ENCODE data around the gene DIS3L2.
A peak's percentile ranks its signal among the peaks of the same experiment; 100 is the strongest.
"Not testable (repeated sequence)": the region's sequence is repeated elsewhere in the genome, so short reads cannot be mapped to it uniquely, and the experiment has no call there.

The DIS3L2 gene

GRCh38 chr2:232372231-232373208, 411.0 kb downstream of the DIS3L2 start:
- Histone ChIP-seq H3K4me3 (no peak overlapping the region), H3K27me3 (no peaks in the 10 kb centered on the region), H3K27ac (no peak overlapping the region), H3K9ac (no peak overlapping the region), H4K20me1 (no peaks in the 10 kb centered on the region), H3K36me3 (no peaks in the 10 kb centered on the region), H3K4me2 (no peak overlapping the region), H3K9me3 (no peaks in the 10 kb centered on the region), H3K4me1 (peaks cover 45% of the 10 kb centered on the region)
- TF ChIP-seq Cebpa-rat (IDR thresholded peaks at IDR 0.05) = no peak

GRCh38 chr2:232374356-232374755, 412.8 kb downstream of the DIS3L2 start:
- no peaks in the 10 kb centered on the region for H3K27me3 ChIP-seq
- TF ChIP-seq Cebpa-rat (IDR thresholded peaks at IDR 0.05) = no peak
- no peaks in the 10 kb centered on the region for H3K36me3 ChIP-seq
- no peak overlapping the region for H3K9ac ChIP-seq
- H3K9me3 ChIP-seq = no peaks in the 10 kb centered on the region
- H3K4me1 ChIP-seq = peaks cover 38% of the 10 kb centered on the region
- H3K4me3 ChIP-seq = no peak overlapping the region
- H3K27ac ChIP-seq = no peak overlapping the region
- no peak overlapping the region for H3K4me2 ChIP-seq
- H4K20me1 ChIP-seq = no peaks in the 10 kb centered on the region

GRCh38 chr2:232375164-232375563, 413.7 kb downstream of the DIS3L2 start:
- no peak overlapping the region for H3K4me3 ChIP-seq
- H3K4me2 ChIP-seq = no peak overlapping the region
- H3K36me3 ChIP-seq = no peaks in the 10 kb centered on the region
- no peaks in the 10 kb centered on the region for H4K20me1 ChIP-seq
- peaks cover 36% of the 10 kb centered on the region for H3K4me1 ChIP-seq
- H3K27me3 ChIP-seq = no peaks in the 10 kb centered on the region
- no peak for TF ChIP-seq Cebpa-rat (IDR thresholded peaks at IDR 0.05)
- H3K27ac ChIP-seq = no peak overlapping the region
- no peaks in the 10 kb centered on the region for H3K9me3 ChIP-seq
- H3K9ac ChIP-seq = no peak overlapping the region

- no peak overlapping the region for H3K9ac ChIP-seq
- H3K27me3 ChIP-seq = no peaks in the 10 kb centered on the region
- peak overlapping the region; percentile 54 for H3K4me2 ChIP-seq
- no peak overlapping the region for H3K4me3 ChIP-seq
- no peaks in the 10 kb centered on the region for H4K20me1 ChIP-seq
- H3K36me3 ChIP-seq = no peaks in the 10 kb centered on the region
- TF ChIP-seq Cebpa-rat (IDR thresholded peaks at IDR 0.05) = no peak
- no peaks in the 10 kb centered on the region for H3K9me3 ChIP-seq
- peaks cover 37% of the 10 kb centered on the region for H3K4me1 ChIP-seq
- no peak overlapping the region for H3K27ac ChIP-seq
Observed at GRCh38 chr2:232376260-232376659, 414.7 kb downstream of the DIS3L2 start.

GRCh38 chr2:232376713-232377112, 415.2 kb downstream of the DIS3L2 start:
- no peaks in the 10 kb centered on the region for H3K27me3 ChIP-seq
- H3K9ac ChIP-seq = no peak overlapping the region
- no peaks in the 10 kb centered on the region for H3K36me3 ChIP-seq
- H3K27ac ChIP-seq = no peak overlapping the region
- peak overlapping the region; percentile 54 for H3K4me2 ChIP-seq
- no peaks in the 10 kb centered on the region for H4K20me1 ChIP-seq
- no peak overlapping the region for H3K4me3 ChIP-seq
- no peak for TF ChIP-seq Cebpa-rat (IDR thresholded peaks at IDR 0.05)
- H3K4me1 ChIP-seq = peaks cover 33% of the 10 kb centered on the region
- H3K9me3 ChIP-seq = no peaks in the 10 kb centered on the region

- TF ChIP-seq Cebpa-rat (IDR thresholded peaks at IDR 0.05) = no peak
- Histone ChIP-seq H3K27ac (no peak overlapping the region), H3K9ac (no peak overlapping the region)
Observed at GRCh38 chr2:232377319-232377718, 415.8 kb downstream of the DIS3L2 start.

GRCh38 chr2:232377841-232378734, 416.6 kb downstream of the DIS3L2 start:
- Histone ChIP-seq H3K9ac (no peak overlapping the region), H3K36me3 (no peaks in the 10 kb centered on the region), H3K27ac (no peak overlapping the region), H3K27me3 (no peaks in the 10 kb centered on the region), H4K20me1 (no peaks in the 10 kb centered on the region), H3K4me2 (peak overlapping the region; percentile 36; the same call in 1 of the 2 replicates), H3K4me3 (no peak overlapping the region), H3K4me1 (peaks cover 42% of the 10 kb centered on the region), H3K9me3 (no peaks in the 10 kb centered on the region)
- no peak for TF ChIP-seq Cebpa-rat (IDR thresholded peaks at IDR 0.05)

More at GRCh38 chr2:232377319-232377718, 415.8 kb downstream of the DIS3L2 start:
- peak overlapping the region; percentile 36; the same call in 1 of the 2 replicates for H3K4me2 ChIP-seq
- H3K4me1 ChIP-seq = peaks cover 39% of the 10 kb centered on the region
- no peak overlapping the region for H3K4me3 ChIP-seq
- H3K36me3 ChIP-seq = no peaks in the 10 kb centered on the region
- no peaks in the 10 kb centered on the region for H3K27me3 ChIP-seq
- H4K20me1 ChIP-seq = no peaks in the 10 kb centered on the region
- no peaks in the 10 kb centered on the region for H3K9me3 ChIP-seq

- H3K4me1 ChIP-seq = peaks cover 42% of the 10 kb centered on the region
- H3K27me3 ChIP-seq, H3K9ac ChIP-seq, H4K20me1 ChIP-seq, H3K9me3 ChIP-seq, H3K36me3 ChIP-seq, H3K27ac ChIP-seq, H3K4me3 ChIP-seq: not testable (repeated sequence)
- H3K4me2 ChIP-seq = peak within 1 kb of the TSS; percentile 36; the same call in 1 of the 2 replicates
Observed at GRCh38 chr2:232378735-232379151, 417.2 kb downstream of the DIS3L2 start, which contains the start of gene ALPP. Gene ALPP, plus strand, starts transcription at chr2:232378751. Its CDS starts 52 bp downstream, at chr2:232378803.

GRCh38 chr2:232379610-232380590, 418.4 kb downstream of the DIS3L2 start:
- not testable (repeated sequence) for H4K20me1 ChIP-seq, H3K9ac ChIP-seq, H3K36me3 ChIP-seq, H3K4me3 ChIP-seq, H3K27ac ChIP-seq, H3K27me3 ChIP-seq, H3K9me3 ChIP-seq
- H3K4me2 ChIP-seq = peak overlapping the region; percentile 43
- peaks cover 42% of the 10 kb centered on the region for H3K4me1 ChIP-seq

- not testable (repeated sequence) for H3K4me3 ChIP-seq, H3K9ac ChIP-seq, H3K27ac ChIP-seq, H3K36me3 ChIP-seq, H4K20me1 ChIP-seq, H3K9me3 ChIP-seq
- Histone ChIP-seq H3K4me2 (0 out of 2 replicates have a peak overlapping the region, but pooled peaks have one; percentile 19), H3K27me3 (peaks cover 20% of the 10 kb centered on the region), H3K4me1 (peaks cover 47% of the 10 kb centered on the region)
Observed at GRCh38 chr2:232381204-232382031, 419.9 kb downstream of the DIS3L2 start.

Measured in BLaER1 (cell line).